HepG2 (cell line): ENCODE results near the gene NLGN3. TPM values are rescaled to one million over a fixed set of nuclear protein-coding genes. Genes with fewer than 3 reads are reported as not detected.

Experiments
- ARNT2 ChIP-seq: sonication (generic); formaldehyde crosslinking; IDR thresholded peaks from 2 replicates; pipeline ENCODE4 v1.8.0; 2022; ENCODE audit warnings: mild to moderate bottlenecking, low read depth, missing genetic modification reagents, moderate library complexity
- CREB1 ChIP-seq, 2 experiments: fragments of 450-650 bp in 1 of 2; IDR thresholded peaks; 2 replicates each; pipeline ENCODE4 v1.6.1; 2016 to 2017; ENCODE audit warnings: control low read depth in 1 of 2, mild to moderate bottlenecking in 1 of 2, missing compliant biosample characterization in 1 of 2, missing genetic modification characterization in 1 of 2
- HNRNPLL ChIP-seq: fragments of 200-400 bp; formaldehyde crosslinking; IDR thresholded peaks from 2 replicates; pipeline ENCODE4 v1.6.1; 2017; ENCODE audit warnings: mild to moderate bottlenecking, low read depth, low read length; ENCODE audit not compliant: poor library complexity, severe bottlenecking
- JUNB ChIP-seq: sonication (generic); formaldehyde crosslinking; IDR thresholded peaks from 2 replicates; pipeline ENCODE4 v1.8.0; 2022; ENCODE audit warnings: missing genetic modification reagents, mild to moderate bottlenecking, borderline replicate concordance
- KLF13 ChIP-seq: sonication (generic); formaldehyde crosslinking; IDR thresholded peaks from 2 replicates; pipeline ENCODE4 v1.4.0; 2020; ENCODE audit warnings: mild to moderate bottlenecking, missing genetic modification reagents
- ZBTB3 ChIP-seq: sonication (generic); formaldehyde crosslinking; IDR thresholded peaks from 2 replicates; pipeline ENCODE4 v1.4.0; 2020; ENCODE audit warnings: low read depth, mild to moderate bottlenecking, moderate library complexity, missing genetic modification reagents, borderline replicate concordance
- polyA plus RNA-seq, 8 experiments: library from polyadenylated mRNA; depleted of rRNA in 3 of 8; stranded (reverse) in 7 of 8; unstranded in 1 of 8; fragments of >200 nt; fragmentation: Illumina TruSeq in 4 of 8; extraction: Trizol in 4 of 8; gene quantifications; 2 replicates each; pipeline versions ENCODE4 v1.2.1 to v1.2.3, GENCODE V29; 2011 to 2016; ENCODE audit warnings: low read depth in 4 of 8, missing spikeins in 1 of 8, mixed read lengths in 1 of 8; ENCODE audit not compliant: insufficient read depth in 1 of 8
- total RNA-seq, 5 experiments: library from RNA; depleted of rRNA; stranded (reverse); fragments of >200 nt; fragmentation: Illumina TruSeq; extraction: Trizol; gene quantifications; 2 replicates each; pipeline ENCODE4 v1.2.3, GENCODE V29; 2016; ENCODE audit warnings: low read depth in 1 of 5
- TF ChIP-seq, protein P1 (sequence below), 2 experiments: fragments of 450-650 bp in 1 of 2; sonication (generic) in 1 of 2; formaldehyde crosslinking in 1 of 2; IDR thresholded peaks; 2 replicates each; pipeline versions ENCODE4 v1.6.1 to v1.8.0; 2016 to 2022; ENCODE audit warnings: antibody characterized with exemption in 1 of 2, mild to moderate bottlenecking in 1 of 2, missing genetic modification reagents in 1 of 2
- TF ChIP-seq, protein P2 (sequence below): sonication (generic); formaldehyde crosslinking; IDR thresholded peaks from 2 replicates; pipeline ENCODE4 v1.5.1; 2020; ENCODE audit warnings: mild to moderate bottlenecking, missing genetic modification reagents, moderate library complexity
- TF ChIP-seq, protein P3 (sequence below): IDR thresholded peaks from 2 replicates; pipeline ENCODE4 v1.6.1; 2016
- TF ChIP-seq, protein P4 (sequence below): sonication (generic); formaldehyde crosslinking; IDR thresholded peaks from 2 replicates; pipeline ENCODE4 v1.8.1; 2023; ENCODE audit warnings: mild to moderate bottlenecking, missing genetic modification reagents

NLGN3 gene
- total and polyA plus RNA-seq, 2 of the 13 experiments (the other 11 are each of a cell fraction or from before 2014, with no cell fraction given): 0.04 to 0.16 TPM

DNA sequence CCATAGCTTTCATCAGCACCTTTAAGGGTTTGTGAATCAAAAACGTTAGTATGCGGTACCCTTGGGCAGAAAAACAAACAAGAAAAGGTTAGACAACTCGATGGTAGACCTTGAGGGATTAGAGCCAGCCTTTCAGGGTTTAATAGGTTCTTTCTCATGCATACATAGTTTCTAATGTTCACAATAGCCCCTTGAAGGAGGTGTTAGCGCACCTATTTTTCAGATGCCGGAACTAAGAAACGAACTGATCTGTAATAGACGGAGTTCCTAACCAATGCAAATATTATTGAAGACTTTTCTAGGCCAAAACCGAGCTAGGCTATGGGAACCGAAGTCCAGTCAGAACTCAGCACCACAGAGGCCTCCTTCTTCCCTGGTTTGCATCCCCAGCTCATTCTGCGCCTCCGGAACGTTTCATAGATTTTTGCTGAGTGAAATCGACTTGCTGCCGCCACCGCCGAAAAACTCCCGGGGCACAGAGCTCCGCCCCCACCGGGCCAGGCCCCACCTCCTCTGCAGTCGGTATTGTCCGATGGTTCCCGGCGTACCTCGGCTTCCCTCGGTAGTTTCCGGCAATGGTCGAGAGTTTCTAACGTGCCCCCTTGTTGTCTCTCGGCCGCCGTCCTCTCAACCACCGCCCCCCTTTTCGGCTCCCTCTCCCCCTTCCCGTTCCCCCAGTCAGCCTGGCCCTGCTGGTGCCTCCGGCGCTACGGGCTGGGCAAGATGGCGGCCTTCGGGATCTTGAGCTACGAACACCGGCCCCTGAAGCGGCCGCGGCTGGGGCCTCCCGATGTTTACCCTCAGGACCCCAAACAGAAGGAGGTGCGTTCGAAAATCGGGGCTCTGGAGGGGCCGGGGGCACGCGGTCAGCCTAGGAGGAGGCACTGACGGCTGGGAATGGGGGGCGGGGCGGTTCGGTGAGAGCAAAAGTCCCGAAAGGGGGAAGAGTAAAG lies 26.3 kb upstream of the NLGN3 start, which contains the start of gene MED12 (continued):
- TF ChIP-seq, protein P1, sequence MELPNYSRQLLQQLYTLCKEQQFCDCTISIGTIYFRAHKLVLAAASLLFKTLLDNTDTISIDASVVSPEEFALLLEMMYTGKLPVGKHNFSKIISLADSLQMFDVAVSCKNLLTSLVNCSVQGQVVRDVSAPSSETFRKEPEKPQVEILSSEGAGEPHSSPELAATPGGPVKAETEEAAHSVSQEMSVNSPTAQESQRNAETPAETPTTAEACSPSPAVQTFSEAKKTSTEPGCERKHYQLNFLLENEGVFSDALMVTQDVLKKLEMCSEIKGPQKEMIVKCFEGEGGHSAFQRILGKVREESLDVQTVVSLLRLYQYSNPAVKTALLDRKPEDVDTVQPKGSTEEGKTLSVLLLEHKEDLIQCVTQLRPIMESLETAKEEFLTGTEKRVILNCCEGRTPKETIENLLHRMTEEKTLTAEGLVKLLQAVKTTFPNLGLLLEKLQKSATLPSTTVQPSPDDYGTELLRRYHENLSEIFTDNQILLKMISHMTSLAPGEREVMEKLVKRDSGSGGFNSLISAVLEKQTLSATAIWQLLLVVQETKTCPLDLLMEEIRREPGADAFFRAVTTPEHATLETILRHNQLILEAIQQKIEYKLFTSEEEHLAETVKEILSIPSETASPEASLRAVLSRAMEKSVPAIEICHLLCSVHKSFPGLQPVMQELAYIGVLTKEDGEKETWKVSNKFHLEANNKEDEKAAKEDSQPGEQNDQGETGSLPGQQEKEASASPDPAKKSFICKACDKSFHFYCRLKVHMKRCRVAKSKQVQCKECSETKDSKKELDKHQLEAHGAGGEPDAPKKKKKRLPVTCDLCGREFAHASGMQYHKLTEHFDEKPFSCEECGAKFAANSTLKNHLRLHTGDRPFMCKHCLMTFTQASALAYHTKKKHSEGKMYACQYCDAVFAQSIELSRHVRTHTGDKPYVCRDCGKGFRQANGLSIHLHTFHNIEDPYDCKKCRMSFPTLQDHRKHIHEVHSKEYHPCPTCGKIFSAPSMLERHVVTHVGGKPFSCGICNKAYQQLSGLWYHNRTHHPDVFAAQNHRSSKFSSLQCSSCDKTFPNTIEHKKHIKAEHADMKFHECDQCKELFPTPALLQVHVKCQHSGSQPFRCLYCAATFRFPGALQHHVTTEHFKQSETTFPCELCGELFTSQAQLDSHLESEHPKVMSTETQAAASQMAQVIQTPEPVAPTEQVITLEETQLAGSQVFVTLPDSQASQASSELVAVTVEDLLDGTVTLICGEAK (IDR thresholded peaks at IDR 0.05): no peak
- TF ChIP-seq, protein P1 (CRISPR knock-in tag; IDR thresholded peaks at IDR 0.05): no peak
- TF ChIP-seq, protein P2, sequence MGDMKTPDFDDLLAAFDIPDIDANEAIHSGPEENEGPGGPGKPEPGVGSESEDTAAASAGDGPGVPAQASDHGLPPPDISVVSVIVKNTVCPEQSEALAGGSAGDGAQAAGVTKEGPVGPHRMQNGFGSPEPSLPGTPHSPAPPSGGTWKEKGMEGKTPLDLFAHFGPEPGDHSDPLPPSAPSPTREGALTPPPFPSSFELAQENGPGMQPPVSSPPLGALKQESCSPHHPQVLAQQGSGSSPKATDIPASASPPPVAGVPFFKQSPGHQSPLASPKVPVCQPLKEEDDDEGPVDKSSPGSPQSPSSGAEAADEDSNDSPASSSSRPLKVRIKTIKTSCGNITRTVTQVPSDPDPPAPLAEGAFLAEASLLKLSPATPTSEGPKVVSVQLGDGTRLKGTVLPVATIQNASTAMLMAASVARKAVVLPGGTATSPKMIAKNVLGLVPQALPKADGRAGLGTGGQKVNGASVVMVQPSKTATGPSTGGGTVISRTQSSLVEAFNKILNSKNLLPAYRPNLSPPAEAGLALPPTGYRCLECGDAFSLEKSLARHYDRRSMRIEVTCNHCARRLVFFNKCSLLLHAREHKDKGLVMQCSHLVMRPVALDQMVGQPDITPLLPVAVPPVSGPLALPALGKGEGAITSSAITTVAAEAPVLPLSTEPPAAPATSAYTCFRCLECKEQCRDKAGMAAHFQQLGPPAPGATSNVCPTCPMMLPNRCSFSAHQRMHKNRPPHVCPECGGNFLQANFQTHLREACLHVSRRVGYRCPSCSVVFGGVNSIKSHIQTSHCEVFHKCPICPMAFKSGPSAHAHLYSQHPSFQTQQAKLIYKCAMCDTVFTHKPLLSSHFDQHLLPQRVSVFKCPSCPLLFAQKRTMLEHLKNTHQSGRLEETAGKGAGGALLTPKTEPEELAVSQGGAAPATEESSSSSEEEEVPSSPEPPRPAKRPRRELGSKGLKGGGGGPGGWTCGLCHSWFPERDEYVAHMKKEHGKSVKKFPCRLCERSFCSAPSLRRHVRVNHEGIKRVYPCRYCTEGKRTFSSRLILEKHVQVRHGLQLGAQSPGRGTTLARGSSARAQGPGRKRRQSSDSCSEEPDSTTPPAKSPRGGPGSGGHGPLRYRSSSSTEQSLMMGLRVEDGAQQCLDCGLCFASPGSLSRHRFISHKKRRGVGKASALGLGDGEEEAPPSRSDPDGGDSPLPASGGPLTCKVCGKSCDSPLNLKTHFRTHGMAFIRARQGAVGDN: peak; percentile 64
- TF ChIP-seq ARNT2: no peak
- TF ChIP-seq HNRNPLL: peak; percentile 39
- TF ChIP-seq, protein P3, sequence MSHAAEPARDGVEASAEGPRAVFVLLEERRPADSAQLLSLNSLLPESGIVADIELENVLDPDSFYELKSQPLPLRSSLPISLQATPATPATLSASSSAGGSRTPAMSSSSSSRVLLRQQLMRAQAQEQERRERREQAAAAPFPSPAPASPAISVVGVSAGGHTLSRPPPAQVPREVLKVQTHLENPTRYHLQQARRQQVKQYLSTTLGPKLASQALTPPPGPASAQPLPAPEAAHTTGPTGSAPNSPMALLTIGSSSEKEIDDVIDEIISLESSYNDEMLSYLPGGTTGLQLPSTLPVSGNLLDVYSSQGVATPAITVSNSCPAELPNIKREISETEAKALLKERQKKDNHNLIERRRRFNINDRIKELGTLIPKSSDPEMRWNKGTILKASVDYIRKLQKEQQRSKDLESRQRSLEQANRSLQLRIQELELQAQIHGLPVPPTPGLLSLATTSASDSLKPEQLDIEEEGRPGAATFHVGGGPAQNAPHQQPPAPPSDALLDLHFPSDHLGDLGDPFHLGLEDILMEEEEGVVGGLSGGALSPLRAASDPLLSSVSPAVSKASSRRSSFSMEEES: no peak
- TF ChIP-seq KLF13: no peak
- TF ChIP-seq, protein P4, sequence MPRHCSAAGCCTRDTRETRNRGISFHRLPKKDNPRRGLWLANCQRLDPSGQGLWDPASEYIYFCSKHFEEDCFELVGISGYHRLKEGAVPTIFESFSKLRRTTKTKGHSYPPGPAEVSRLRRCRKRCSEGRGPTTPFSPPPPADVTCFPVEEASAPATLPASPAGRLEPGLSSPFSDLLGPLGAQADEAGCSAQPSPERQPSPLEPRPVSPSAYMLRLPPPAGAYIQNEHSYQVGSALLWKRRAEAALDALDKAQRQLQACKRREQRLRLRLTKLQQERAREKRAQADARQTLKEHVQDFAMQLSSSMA: no peak
- no peak for TF ChIP-seq ZBTB3 (CRISPR knock-in tag)
- no peak for TF ChIP-seq JUNB (CRISPR knock-in tag)
- no peak for TF ChIP-seq CREB1 (IDR thresholded peaks at IDR 0.05)
- no peak for TF ChIP-seq CREB1 (CRISPR knock-in tag; IDR thresholded peaks at IDR 0.05)
